Measurements from ENCODE around the gene CCND2. TPM values are rescaled to one million over a fixed set of nuclear protein-coding genes. Genes with fewer than 3 reads are reported as not detected.

The CCND2 gene
- total RNA-seq, 1 donor from 2014 or later, result 278 TPM

DNA sequence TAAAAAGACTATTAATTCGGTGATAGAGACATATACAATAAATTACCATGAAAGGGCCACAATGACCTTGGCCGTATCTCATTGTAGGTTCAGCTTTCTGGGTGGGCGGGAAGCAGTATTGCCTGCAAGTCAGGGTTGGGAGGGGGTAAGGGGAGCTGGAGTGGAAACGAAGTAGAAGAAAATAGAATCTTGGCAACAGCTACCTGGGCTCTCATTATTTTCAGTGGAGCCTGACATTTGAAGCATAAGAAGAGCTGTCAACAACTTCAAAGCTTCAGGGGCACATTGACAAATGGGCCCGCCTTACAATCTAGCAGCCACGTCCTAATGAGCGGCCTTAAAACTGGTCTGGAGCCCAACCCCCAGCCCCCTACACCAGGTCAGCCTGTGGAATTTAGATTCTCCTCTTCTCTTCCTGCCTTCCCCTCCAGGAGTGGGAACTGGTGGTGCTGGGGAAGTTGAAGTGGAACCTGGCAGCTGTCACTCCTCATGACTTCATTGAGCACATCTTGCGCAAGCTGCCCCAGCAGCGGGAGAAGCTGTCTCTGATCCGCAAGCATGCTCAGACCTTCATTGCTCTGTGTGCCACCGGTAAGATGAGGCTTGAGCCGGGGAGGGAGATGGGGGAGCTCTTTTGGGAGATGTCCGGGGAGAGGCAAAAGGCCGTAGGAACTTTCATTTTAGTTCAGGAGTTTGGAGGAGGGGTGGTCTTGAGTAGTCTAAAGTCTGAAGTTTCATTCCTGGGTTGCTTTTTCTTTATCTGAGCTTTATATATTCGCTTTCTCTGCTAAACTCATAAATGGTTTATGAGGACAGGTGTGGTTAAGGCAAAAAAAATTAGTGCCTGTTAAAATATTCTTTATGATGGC lies 5.0 kb downstream of the CCND2 start:
- Mint-ChIP-seq H3K36me3 (peaks cover 56% of the 10 kb centered on the region), H3K4me3 (peak overlapping the region; percentile 73), H3K4me1 (ENCODE audit: unreplicated experiment) (peaks cover 29% of the 10 kb centered on the region), H3K27ac (peak overlapping the region; percentile 73), H3K9me3 (no peaks in the 10 kb centered on the region), H3K27me3 (peaks cover 9% of the 10 kb centered on the region)
- DNase-seq (ENCODE audit: extremely low spot score, unreplicated experiment), result no peak
- TF ChIP-seq, protein P1, sequence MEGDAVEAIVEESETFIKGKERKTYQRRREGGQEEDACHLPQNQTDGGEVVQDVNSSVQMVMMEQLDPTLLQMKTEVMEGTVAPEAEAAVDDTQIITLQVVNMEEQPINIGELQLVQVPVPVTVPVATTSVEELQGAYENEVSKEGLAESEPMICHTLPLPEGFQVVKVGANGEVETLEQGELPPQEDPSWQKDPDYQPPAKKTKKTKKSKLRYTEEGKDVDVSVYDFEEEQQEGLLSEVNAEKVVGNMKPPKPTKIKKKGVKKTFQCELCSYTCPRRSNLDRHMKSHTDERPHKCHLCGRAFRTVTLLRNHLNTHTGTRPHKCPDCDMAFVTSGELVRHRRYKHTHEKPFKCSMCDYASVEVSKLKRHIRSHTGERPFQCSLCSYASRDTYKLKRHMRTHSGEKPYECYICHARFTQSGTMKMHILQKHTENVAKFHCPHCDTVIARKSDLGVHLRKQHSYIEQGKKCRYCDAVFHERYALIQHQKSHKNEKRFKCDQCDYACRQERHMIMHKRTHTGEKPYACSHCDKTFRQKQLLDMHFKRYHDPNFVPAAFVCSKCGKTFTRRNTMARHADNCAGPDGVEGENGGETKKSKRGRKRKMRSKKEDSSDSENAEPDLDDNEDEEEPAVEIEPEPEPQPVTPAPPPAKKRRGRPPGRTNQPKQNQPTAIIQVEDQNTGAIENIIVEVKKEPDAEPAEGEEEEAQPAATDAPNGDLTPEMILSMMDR (conservative IDR thresholded peaks at IDR 0.05), result no peak

DNA sequence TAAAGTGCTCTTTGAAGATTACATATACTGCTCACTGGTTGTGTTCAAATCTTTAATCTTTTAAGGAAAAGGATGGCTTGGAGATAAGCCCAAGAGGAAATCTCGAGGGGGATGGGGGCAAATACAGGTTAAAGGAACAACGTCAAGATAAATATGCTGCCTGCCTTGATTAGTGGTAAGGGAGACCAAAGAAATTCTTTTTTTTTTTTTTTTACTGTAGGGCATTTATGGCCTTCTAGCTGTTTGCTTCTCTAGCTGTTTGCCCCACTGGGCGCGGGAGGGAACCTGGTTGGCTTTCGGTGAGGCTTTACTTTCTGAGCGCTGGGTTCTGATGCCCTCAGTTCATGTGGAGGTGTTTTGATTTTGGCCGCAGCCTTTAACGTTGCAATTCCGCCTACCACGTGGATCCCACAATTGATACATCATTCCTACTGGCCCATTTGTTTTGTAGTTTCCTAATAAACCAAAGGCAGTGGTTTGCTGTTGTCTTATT lies 5.7 kb downstream of the CCND2 start:
- Mint-ChIP-seq H3K4me3 (peak overlapping the region; percentile 73), H3K27me3 (peaks cover 5% of the 10 kb centered on the region), H3K27ac (peak overlapping the region; percentile 73), H3K36me3 (peaks cover 62% of the 10 kb centered on the region), H3K9me3 (no peaks in the 10 kb centered on the region), H3K4me1 (ENCODE audit: unreplicated experiment) (peaks cover 29% of the 10 kb centered on the region)
- TF ChIP-seq, protein P1 (conservative IDR thresholded peaks at IDR 0.05), result no peak
- no peak for DNase-seq (ENCODE audit: extremely low spot score, unreplicated experiment)

DNA sequence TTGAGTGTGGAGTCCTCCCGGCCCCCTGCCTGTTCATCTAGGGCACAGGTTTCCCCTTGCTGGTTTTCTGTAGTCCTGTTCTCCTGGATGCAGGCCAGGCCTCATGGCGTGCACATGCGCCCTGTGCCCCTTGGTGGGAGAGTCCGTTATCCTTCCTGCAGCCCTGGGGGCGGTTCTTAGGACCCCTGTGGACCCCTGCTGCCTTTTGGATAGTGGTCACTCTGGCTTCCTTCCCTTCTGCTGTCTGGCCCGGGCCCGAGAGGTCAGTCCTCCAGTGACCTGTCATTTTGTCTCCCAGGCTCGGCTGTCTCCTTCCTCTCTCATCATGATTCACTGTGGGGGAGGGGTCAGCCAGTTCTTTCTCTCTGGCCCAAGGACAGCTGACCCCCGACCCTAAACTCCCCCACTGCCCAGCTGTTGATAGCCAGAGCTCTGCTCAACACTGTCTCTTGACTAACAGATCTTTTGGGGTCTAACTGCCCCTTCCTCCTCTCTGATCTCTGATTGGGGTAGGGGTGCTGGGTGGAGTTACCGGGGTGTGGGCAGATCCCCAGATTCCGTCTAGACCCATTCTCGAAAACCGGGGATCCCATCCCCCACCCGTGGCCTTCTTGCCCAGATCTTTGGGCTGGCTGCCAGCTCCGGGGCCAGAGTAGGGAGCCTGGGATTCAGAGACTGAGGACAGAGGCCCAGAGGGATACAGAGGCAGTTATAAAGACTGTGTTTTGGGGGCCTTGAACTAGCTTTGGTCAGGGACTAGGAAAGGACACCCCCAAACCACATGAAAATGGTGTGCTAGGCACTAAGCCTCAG lies 7.0 kb downstream of the CCND2 start:
- H3K27me3 Mint-ChIP-seq, result peaks cover 5% of the 10 kb centered on the region

DNA sequence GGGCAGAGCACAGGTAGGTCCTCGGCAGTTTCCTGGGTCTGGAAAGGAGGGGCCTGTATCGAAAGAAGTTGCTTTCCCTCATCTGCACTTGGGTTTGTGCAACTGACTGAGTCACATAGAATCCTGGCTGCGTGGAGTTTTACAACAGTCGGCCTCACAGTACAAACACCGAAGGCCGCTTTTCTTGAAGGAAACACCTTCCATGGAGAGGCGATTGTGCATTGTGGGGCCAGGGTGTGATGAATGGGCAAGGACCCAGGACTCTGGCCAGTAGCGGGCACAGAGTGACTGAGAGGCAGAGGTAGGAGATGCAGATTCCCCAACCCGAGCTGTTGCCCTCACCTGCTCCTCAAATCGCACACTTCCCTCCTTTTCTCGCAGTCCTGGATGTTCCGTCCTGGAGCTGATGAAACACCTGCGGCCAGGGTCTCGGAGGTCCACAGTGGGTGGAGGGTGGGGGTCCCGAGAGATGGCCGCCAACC lies 7.7 kb downstream of the CCND2 start:
- Mint-ChIP-seq H3K4me3 (no peak overlapping the region), H3K4me1 (ENCODE audit: unreplicated experiment) (peaks cover 29% of the 10 kb centered on the region), H3K27ac (no peak overlapping the region), H3K27me3 (peaks cover 5% of the 10 kb centered on the region), H3K36me3 (peaks cover 71% of the 10 kb centered on the region), H3K9me3 (no peaks in the 10 kb centered on the region)
- TF ChIP-seq, protein P1 (conservative IDR thresholded peaks at IDR 0.05), result no peak
- no peak for DNase-seq (ENCODE audit: extremely low spot score, unreplicated experiment)

More for the DNA sequence above, 7.0 kb downstream of the CCND2 start:
- DNase-seq (ENCODE audit: extremely low spot score, unreplicated experiment), result no peak
- TF ChIP-seq, protein P1 (conservative IDR thresholded peaks at IDR 0.05), result no peak
- no peak overlapping the region for H3K27ac Mint-ChIP-seq
- H3K4me3 Mint-ChIP-seq, result no peak overlapping the region
- peaks cover 71% of the 10 kb centered on the region for H3K36me3 Mint-ChIP-seq
- H3K4me1 Mint-ChIP-seq (ENCODE audit: unreplicated experiment), result peaks cover 29% of the 10 kb centered on the region
- H3K9me3 Mint-ChIP-seq, result no peaks in the 10 kb centered on the region

DNA sequence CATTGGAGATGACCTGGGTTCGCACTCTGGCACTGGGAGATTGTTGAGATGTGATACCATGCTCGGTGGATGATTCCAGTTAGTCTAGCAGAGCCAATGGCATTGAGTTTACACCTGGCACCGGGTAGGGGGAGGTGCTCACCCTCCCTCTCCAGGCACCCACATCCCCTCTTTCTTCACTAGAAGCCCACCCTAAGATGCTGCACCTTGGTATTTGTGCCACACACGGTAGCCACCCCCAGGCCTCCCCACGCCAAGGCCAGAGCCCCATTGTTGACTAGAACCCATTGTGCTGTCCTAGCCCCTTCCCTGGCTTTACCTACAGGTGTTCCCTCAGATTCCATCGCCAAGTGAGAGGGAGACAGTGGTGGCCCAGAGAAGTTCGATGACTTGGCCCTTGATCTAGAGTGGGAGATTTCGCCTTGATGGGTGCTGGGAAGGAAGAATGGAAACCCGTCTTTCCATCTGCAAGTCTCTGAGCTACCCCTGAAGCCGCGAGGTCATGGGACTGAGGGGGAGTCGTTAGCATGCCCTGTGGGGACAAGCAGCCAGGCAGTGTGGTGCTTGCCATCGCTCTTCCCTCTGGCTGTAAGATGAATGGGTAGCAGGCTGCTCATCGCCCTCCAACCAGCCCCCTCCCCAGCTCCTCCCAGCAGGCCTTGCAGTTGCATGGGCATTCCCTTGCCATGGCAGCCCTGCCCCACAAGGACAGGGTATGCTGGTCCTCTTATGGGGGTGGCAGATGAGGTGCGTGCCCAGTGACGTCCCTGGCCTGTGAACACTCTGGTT lies 8.7 kb downstream of the CCND2 start:
- DNase-seq (ENCODE audit: extremely low spot score, unreplicated experiment), result peak; percentile 55
- Mint-ChIP-seq H3K4me1 (ENCODE audit: unreplicated experiment) (peaks cover 30% of the 10 kb centered on the region), H3K9me3 (no peaks in the 10 kb centered on the region), H3K27ac (no peak overlapping the region), H3K27me3 (no peaks in the 10 kb centered on the region), H3K36me3 (peaks cover 73% of the 10 kb centered on the region), H3K4me3 (no peak overlapping the region)
- TF ChIP-seq, protein P1 (conservative IDR thresholded peaks at IDR 0.05), result no peak
